ENCODE measurements around the gene B3GALNT2.

B3GALNT2 gene

DNA sequence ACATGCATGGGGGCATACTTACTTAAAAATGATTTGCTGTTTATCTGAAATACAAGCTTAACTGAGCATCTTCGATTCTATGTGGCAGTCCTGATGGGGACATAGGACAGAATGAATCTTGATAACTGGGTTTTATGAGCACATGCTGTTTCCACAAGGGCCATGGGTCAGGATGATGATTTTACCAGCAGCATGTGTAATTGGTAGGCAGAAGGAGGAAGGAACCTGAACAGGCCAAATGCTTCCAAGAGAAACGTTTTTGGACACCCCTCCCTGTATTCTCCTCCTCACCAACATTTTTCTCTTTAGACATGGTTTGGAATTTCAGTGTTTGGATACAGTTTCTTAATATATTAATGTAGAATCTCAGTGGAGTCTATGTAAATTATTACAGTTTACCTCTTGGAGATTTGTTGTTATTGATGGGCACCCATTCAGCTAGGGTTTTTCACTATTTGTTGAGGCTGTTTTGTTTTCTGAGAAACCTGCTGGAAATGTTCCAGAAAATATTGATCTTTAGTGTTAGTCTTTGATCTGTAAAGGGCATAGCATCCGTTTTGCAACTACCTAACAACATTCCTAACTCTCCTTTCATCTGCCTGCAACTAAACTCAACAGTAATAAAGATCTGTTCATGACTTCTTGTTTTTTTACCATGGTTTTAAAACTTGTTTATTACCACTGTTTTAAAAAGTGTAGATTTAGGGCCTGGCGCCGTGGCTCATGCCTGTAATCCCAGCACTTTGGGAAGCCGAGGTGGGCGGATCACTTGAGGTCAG lies 95.0 kb downstream of the B3GALNT2 start:
- DNase-seq (ENCODE audit: low spot score): no peak

DNA sequence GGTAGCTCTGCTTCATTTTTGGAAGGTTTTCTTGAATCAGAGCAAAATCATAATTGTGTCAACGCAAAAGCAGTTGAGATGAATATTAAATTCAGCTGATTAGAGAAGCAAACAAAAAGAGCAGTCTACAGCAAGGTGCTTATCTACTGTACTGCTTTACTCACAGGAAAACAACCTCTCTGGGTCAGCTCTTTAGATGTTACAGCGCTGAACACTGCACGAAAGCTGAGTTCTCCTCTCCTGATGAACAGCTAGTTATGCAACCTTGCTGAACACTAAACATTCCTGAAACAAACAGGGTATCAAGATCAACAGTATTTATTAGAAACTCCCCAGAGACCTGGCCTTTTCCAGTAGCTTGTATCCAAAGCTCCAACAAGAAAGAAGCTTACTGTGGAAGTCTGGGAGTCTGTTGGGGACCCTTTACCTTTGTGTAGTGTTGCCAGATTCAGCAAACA lies 95.7 kb downstream of the B3GALNT2 start:
- DNase-seq (ENCODE audit: low spot score): no peak

DNA sequence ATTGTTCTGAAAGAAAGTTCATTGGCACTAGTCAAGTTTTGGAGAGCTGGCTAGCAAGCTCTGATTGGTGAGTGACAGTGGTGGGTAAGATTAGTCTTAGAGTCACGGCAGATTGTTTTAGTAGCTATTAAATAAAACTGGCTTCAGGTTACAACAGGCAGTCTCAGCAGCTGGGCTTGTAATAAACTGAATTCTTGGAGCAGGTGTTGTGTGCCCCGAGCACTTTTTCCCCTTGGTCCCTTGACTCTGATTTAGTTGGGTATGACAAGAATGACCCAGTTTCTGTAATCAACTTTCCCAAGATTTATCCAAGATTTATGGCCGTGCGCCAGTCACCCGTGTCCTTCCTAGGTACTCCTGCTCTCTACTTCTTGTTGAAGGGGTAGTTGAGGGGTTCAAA lies 96.8 kb downstream of the B3GALNT2 start:
- DNase-seq (ENCODE audit: low spot score): no peak

DNA sequence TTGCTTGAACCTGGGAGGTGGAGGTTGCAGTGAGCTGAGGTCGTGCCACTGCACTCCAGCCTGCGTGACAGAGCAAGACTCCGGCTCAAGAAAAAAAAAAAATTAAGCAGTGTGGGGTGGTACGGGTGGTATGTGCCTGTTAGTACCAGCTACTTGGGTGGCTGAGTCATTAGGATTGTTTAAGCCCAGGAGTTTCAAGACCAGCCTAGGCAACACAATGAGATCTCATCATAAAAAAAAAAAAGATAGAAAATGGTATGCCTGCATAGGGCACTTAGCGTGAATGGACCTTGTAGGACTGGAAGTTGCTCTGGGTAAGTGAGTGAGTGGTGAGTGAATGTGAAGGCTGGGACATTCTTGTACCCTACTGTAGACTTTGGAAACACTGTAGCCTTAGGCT lies 100.1 kb downstream of the B3GALNT2 start:
- DNase-seq (ENCODE audit: low spot score): no peak

DNA sequence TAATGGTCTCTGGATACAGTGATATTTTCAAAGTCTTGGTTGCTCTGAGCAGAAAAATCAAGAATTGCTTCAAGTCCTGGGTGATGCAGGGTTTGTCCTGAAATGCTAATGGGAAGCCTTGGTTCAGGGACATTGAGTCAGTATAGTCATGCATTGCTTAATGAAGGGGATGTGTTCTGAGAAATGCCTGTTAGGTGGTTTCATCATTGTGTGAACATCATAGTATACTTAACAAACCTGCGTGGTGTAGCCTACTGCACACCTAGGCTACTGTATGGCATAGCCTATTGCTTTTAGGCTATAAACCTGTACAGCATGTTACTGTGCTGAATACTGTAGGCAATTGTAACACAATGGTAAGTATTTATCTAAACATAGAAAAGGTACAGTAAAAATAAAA lies 100.7 kb downstream of the B3GALNT2 start:
- DNase-seq (ENCODE audit: low spot score): no peak

DNA sequence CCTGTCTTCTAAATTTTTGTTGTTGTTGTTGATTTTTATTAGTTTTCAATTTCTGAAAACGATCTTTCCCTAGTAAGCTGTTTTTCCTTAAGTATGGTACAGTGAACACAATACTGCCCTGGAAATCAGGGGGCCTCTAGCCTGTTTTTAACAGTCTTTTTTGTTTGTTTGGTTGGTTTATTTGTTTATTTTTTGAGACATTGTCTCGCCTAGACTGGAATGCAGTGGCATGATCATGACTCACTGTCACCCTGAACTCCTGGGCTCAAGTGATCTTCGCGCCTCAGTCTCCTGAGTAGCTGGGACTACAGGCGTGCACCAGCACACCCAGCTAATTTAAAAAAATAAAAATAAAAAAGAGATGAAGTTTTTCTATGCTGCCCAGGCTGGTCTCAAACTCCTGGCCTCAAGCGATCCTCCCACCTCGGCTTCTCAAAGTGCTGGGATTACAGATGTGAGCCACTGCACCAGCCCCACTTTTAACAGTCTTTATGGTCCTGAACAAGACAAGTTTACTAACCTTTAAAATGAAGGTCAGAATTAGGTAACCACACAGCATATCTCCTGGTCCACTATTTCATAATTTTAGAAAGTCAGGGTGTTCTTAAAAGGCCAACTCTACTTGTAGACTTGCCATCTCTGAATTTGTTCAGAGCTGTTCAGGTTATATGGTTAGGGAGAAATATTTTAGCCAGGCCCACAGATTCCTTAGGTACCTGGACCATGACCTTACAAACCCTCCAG lies 101.6 kb downstream of the B3GALNT2 start:
- DNase-seq (ENCODE audit: low spot score): no peak

DNA sequence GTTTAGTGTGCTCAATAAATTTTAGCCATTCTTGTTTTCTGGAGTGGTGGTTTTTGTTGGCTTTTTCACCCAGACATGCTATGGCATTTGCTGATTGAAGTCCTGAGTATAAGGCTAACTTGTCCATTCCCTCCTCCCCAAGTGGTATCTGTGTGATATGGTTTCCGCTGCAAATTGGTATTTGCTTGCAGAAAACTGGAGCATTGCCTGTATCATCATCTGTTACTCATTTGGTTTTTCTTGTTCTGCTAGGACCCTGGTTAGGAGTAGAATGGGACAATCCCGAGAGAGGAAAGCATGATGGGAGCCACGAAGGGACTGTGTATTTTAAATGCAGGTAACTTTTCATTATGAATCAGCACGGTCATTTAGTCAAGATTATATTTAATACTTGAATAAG lies 103.0 kb downstream of the B3GALNT2 start:
- no peak for DNase-seq (ENCODE audit: low spot score)

All from CD4-positive, alpha-beta T cell treated with Interleukin-6 at 100 ng/mL for 8 hours (primary cell).